H9 (cell line): ENCODE data around the gene SHROOM1. TPM values are rescaled to one million over a fixed set of nuclear protein-coding genes. Genes with fewer than 3 reads are reported as not detected.

Experiments used
- DNase-seq: peaks from one replicate; pipeline ENCODE4 v3.0.0-alpha.2; 2017
- H2AFZ ChIP-seq: one replicate; pipeline ENCODE4 v1.6.1; 2013; ENCODE audit warnings: mild to moderate bottlenecking, low read length, control low read depth, moderate library complexity
- H2AK5ac ChIP-seq: 2 replicates; pipeline ENCODE4 v1.6.1; 2013; ENCODE audit warnings: low read length, control low read depth, mixed read lengths; ENCODE audit not compliant: insufficient read length
- H2BK120ac ChIP-seq: one replicate; pipeline ENCODE4 v1.6.1; 2013; ENCODE audit warnings: low read depth, mild to moderate bottlenecking, low read length, control low read depth, inconsistent platforms; ENCODE audit not compliant: poor library complexity, severe bottlenecking
- H2BK12ac ChIP-seq: 2 replicates; pipeline ENCODE4 v1.6.1; 2013; ENCODE audit warnings: low read length, control low read depth, mixed read lengths, low read depth; ENCODE audit not compliant: insufficient read length
- H2BK15ac ChIP-seq: 2 replicates; pipeline ENCODE4 v1.6.1; 2013; ENCODE audit warnings: low read depth, low read length, control low read depth
- H2BK20ac ChIP-seq: one replicate; pipeline ENCODE4 v1.6.1; 2013; ENCODE audit warnings: low read depth, mild to moderate bottlenecking, low read length, control low read depth, inconsistent platforms; ENCODE audit not compliant: poor library complexity, severe bottlenecking
- H2BK5ac ChIP-seq: 2 replicates; pipeline ENCODE4 v1.6.1; 2013; ENCODE audit warnings: low read length, control low read depth, mixed read lengths; ENCODE audit not compliant: insufficient read length
- H3K14ac ChIP-seq: 2 replicates; pipeline ENCODE4 v1.6.1; 2013; ENCODE audit warnings: low read length, control low read depth; ENCODE audit not compliant: insufficient read depth
- H3K18ac ChIP-seq: 2 replicates; pipeline ENCODE4 v1.6.1; 2013; ENCODE audit warnings: low read depth, mild to moderate bottlenecking, mixed read lengths, low read length, control low read depth; ENCODE audit not compliant: insufficient read length
- H3K23ac ChIP-seq: 2 replicates; pipeline ENCODE4 v1.6.1; 2013; ENCODE audit warnings: low read length, control low read depth, mixed read lengths, low read depth; ENCODE audit not compliant: insufficient read length
- H3K23me2 ChIP-seq: 2 replicates; pipeline ENCODE4 v1.6.1; 2013; ENCODE audit warnings: low read depth, mild to moderate bottlenecking, mixed read lengths, low read length, control low read depth; ENCODE audit not compliant: insufficient read length, poor library complexity, severe bottlenecking
- H3K27ac ChIP-seq: 2 replicates; pipeline ENCODE4 v1.5.1; 2013; ENCODE audit warnings: low read length, control low read depth, mixed read lengths, low read depth; ENCODE audit not compliant: insufficient read length
- H3K27me3 ChIP-seq: 2 replicates; pipeline ENCODE4 v1.6.1; 2013; ENCODE audit warnings: low read length, control low read depth, inconsistent platforms; ENCODE audit not compliant: insufficient read depth
- H3K4ac ChIP-seq: 2 replicates; pipeline ENCODE4 v1.6.1; 2013; ENCODE audit warnings: low read depth, mild to moderate bottlenecking, control low read depth, inconsistent platforms, low read length, moderate library complexity
- H3K4me1 ChIP-seq: 2 replicates; pipeline ENCODE4 v1.6.1; 2013; ENCODE audit warnings: low read length, control low read depth, inconsistent platforms; ENCODE audit not compliant: insufficient read depth
- H3K4me2 ChIP-seq: 2 replicates; pipeline ENCODE4 v1.6.1; 2013; ENCODE audit warnings: low read length, control low read depth, mixed read lengths; ENCODE audit not compliant: insufficient read length, insufficient read depth
- H3K56ac ChIP-seq: 2 replicates; pipeline ENCODE4 v1.6.1; 2013; ENCODE audit warnings: low read depth, mild to moderate bottlenecking, mixed read lengths, low read length, control low read depth; ENCODE audit not compliant: insufficient read length
- H3K79me1 ChIP-seq: 2 replicates; pipeline ENCODE4 v1.6.1; 2013; ENCODE audit warnings: low read depth, mild to moderate bottlenecking, moderate library complexity, low read length, control low read depth, inconsistent platforms; ENCODE audit not compliant: insufficient read depth, poor library complexity, severe bottlenecking
- H3K79me2 ChIP-seq: 2 replicates; pipeline ENCODE4 v1.6.1; 2013; ENCODE audit warnings: low read length, control low read depth, inconsistent platforms; ENCODE audit not compliant: insufficient read depth
- H3K9ac ChIP-seq: 2 replicates; pipeline ENCODE4 v1.6.1; 2013; ENCODE audit warnings: low read length, control low read depth, mixed read lengths; ENCODE audit not compliant: insufficient read length; ENCODE audit errors: extremely low read depth
- H3K9me3 ChIP-seq: one replicate; pipeline ENCODE4 v1.6.1; 2013; ENCODE audit warnings: low read depth, low read length, inconsistent platforms; ENCODE audit not compliant: control insufficient read depth
- H3T11ph ChIP-seq: one replicate; pipeline ENCODE4 v1.6.1; 2013; ENCODE audit warnings: mild to moderate bottlenecking, low read length, control low read depth, inconsistent platforms
- H4K20me1 ChIP-seq: one replicate; pipeline ENCODE4 v1.6.1; 2013; ENCODE audit not compliant: control insufficient read depth, insufficient read length, insufficient read depth
- H4K5ac ChIP-seq: 2 replicates; pipeline ENCODE4 v1.6.1; 2013; ENCODE audit warnings: low read depth, mild to moderate bottlenecking, mixed read lengths, low read length, control low read depth; ENCODE audit not compliant: insufficient read length
- H4K8ac ChIP-seq: replicated peaks from 2 replicates; pipeline ENCODE4 v1.6.1; 2013; ENCODE audit warnings: low read length, control low read depth, mixed read lengths, low read depth; ENCODE audit not compliant: insufficient read length
- H4K91ac ChIP-seq: 2 replicates; pipeline ENCODE4 v1.6.1; 2013; ENCODE audit warnings: low read depth, mild to moderate bottlenecking, moderate library complexity, mixed read lengths, low read length, control low read depth; ENCODE audit not compliant: insufficient read length
- H3K27ac Mint-ChIP-seq, 3 experiments: 2 replicates in 2 of 3; 3 replicates in 1 of 3; pipeline ENCODE4 v1.8.0; 2020 to 2021; ENCODE audit warnings: mixed read lengths in 3 of 3, mild to moderate bottlenecking in 1 of 3, moderate library complexity in 1 of 3
- H3K27me3 Mint-ChIP-seq: 2 replicates; pipeline ENCODE4 v1.8.0; 2021; ENCODE audit warnings: low read depth, mild to moderate bottlenecking, moderate library complexity, mixed read lengths
- H3K36me3 Mint-ChIP-seq, 3 experiments: 2 replicates in 2 of 3; 3 replicates in 1 of 3; pipeline ENCODE4 v1.8.0; 2020 to 2021; ENCODE audit warnings: low read depth in 3 of 3, mixed read lengths in 3 of 3; ENCODE audit not compliant: insufficient read depth in 1 of 3
- H3K4me1 Mint-ChIP-seq, 2 experiments: 2 replicates each; pipeline ENCODE4 v1.8.0; 2020; ENCODE audit warnings: mixed read lengths in 2 of 2
- H3K4me3 Mint-ChIP-seq, 2 experiments: 2 replicates in 1 of 2; 3 replicates in 1 of 2; pipeline ENCODE4 v1.8.0; 2020 to 2021; ENCODE audit warnings: mild to moderate bottlenecking in 2 of 2, mixed read lengths in 2 of 2, moderate library complexity in 1 of 2
- H3K9me3 Mint-ChIP-seq, 2 experiments: 2 replicates in 1 of 2; 3 replicates in 1 of 2; pipeline ENCODE4 v1.8.0; 2020; ENCODE audit warnings: mild to moderate bottlenecking in 2 of 2, mixed read lengths in 2 of 2, moderate library complexity in 1 of 2
- WGBS: extraction: QIAGEN DNeasy Blood & Tissue Kit; methylation state at CpG from one replicate; pipeline ENCODE4 v1.1.7; 2013; ENCODE audit warnings: missing lambda C conversion rate, low lambda C conversion rate, mixed read lengths; ENCODE audit not compliant: insufficient read length; ENCODE audit errors: extremely low coverage; 5-methylcytosine and 5-hydroxymethylcytosine counted together
- total RNA-seq: library from RNA; stranded (reverse); gene quantifications from 2 replicates; pipeline ENCODE4 v1.2.1, GENCODE V29; 2021
- TF ChIP-seq, protein P1 (sequence below): fragments of 200-600 bp; sonication (generic); conservative IDR thresholded peaks from 3 replicates; pipeline ENCODE4 v1.8.0; 2021; ENCODE audit warnings: antibody characterized with exemption, mild to moderate bottlenecking

SHROOM1 gene
- total RNA-seq, 1 experiment from 2014 or later = 7.0 TPM

DNA sequence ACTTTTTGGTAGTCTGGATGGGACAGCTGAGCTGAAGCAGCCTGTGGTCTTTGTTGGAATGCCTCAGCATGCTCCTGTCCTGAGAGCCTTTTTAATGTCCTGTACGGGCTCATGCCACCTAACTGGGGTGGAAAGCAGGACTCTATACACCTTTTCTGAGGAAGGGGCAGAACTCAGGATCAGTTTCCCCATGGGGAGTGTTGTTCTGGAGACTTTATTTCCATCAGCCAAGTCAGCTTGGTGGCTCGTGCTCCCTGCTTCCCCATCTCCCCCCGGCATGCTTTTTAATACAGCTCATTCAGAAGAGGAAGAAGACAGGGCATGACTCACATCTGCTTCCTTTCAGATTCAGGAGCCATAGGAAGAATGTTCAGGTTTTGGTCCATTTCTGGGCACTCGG lies 48.3 kb downstream of the SHROOM1 start:
- peaks cover 47% of the 10 kb centered on the region for H3K27me3 Mint-ChIP-seq
- H3K4me2 ChIP-seq = no peak overlapping the region

More for the DNA sequence above, 48.3 kb downstream of the SHROOM1 start:
- H3K79me1 ChIP-seq = no peaks in the 10 kb centered on the region
- H4K20me1 ChIP-seq = no peaks in the 10 kb centered on the region
- Mint-ChIP-seq H3K4me1 (peaks cover 7 to 9% of the 10 kb centered on the region in 2 experiments), H3K9me3 (no peaks in the 10 kb centered on the region; a peak in 1 of 5 replicates), H3K27ac (no peak overlapping the region), H3K4me3 (no peak overlapping the region), H3K36me3 (no peaks in the 10 kb centered on the region)
- H2AFZ ChIP-seq = no peak overlapping the region
- no peak overlapping the region for H2BK120ac ChIP-seq
- H2BK20ac ChIP-seq = no peak overlapping the region
- H3K79me2 ChIP-seq = no peaks in the 10 kb centered on the region
- no peak overlapping the region for H4K8ac ChIP-seq
- no peak overlapping the region for H3K9ac ChIP-seq
- H3K56ac ChIP-seq = no peak overlapping the region
- H3K23me2 ChIP-seq = peaks cover 5% of the 10 kb centered on the region
- H4K91ac ChIP-seq = no peak overlapping the region
- H3K14ac ChIP-seq = no peak overlapping the region
- no peak overlapping the region for H2AK5ac ChIP-seq
- no peak overlapping the region for H2BK5ac ChIP-seq
- no peak overlapping the region for H2BK15ac ChIP-seq
- TF ChIP-seq, protein P1, sequence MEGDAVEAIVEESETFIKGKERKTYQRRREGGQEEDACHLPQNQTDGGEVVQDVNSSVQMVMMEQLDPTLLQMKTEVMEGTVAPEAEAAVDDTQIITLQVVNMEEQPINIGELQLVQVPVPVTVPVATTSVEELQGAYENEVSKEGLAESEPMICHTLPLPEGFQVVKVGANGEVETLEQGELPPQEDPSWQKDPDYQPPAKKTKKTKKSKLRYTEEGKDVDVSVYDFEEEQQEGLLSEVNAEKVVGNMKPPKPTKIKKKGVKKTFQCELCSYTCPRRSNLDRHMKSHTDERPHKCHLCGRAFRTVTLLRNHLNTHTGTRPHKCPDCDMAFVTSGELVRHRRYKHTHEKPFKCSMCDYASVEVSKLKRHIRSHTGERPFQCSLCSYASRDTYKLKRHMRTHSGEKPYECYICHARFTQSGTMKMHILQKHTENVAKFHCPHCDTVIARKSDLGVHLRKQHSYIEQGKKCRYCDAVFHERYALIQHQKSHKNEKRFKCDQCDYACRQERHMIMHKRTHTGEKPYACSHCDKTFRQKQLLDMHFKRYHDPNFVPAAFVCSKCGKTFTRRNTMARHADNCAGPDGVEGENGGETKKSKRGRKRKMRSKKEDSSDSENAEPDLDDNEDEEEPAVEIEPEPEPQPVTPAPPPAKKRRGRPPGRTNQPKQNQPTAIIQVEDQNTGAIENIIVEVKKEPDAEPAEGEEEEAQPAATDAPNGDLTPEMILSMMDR = no peak
- H3K18ac ChIP-seq = no peak overlapping the region
- no peak overlapping the region for H2BK12ac ChIP-seq
- H3T11ph ChIP-seq = no peak overlapping the region
- no peaks in the 10 kb centered on the region for H3K9me3 ChIP-seq
- H4K5ac ChIP-seq = no peak overlapping the region
- peak; percentile 17 for DNase-seq
- H3K4ac ChIP-seq = no peak overlapping the region
- 0 out of 2 replicates have a peak, but pooled peaks cover 2% of the 10 kb centered on the region for H3K4me1 ChIP-seq
- no peak overlapping the region for H3K27ac ChIP-seq
- no peak overlapping the region for H3K23ac ChIP-seq
- H3K27me3 ChIP-seq = peaks cover 13% of the 10 kb centered on the region; the same call in 1 of the 2 replicates
- no CpG with 5 or more reads among the region's 4 CpGs for WGBS
